CD4-positive, alpha-beta memory T cell (primary cell): ENCODE results near the gene PCNX4. TPM values are rescaled to one million over a fixed set of nuclear protein-coding genes. Genes with fewer than 3 reads are reported as not detected.
A peak's percentile ranks its signal among the peaks of the same experiment; 100 is the strongest.

Experiments
- CTCF ChIA-PET: fragments of 350-600 bp; sonication (Branson Sonifier 250); formaldehyde crosslinking; loops from one replicate; lab custom pipeline; 2021; ENCODE audit warnings: inconsistent platforms; ENCODE audit not compliant: partially characterized antibody; lab: Charles Lee
- POLR2A ChIA-PET: fragments of 350-600 bp; sonication (Branson Sonifier 250); formaldehyde crosslinking; loops from one replicate; lab custom pipeline; 2021; ENCODE audit not compliant: partially characterized antibody; lab: Charles Lee
- DNase-seq, 5 donors: peaks; one replicate each; pipeline versions ENCODE4 v3.0.0 to v3.0.0-alpha.2; 2020 to 2022; ENCODE audit warnings: mixed read lengths in 1 of 5
- H3K27ac ChIP-seq: one replicate; pipeline ENCODE4 v1.7.0; 2013; ENCODE audit warnings: low read depth, low read length
- H3K27me3 ChIP-seq: 2 replicates; pipeline ENCODE4 v1.7.0; 2013; ENCODE audit warnings: mild to moderate bottlenecking, low read length, moderate library complexity; ENCODE audit not compliant: insufficient read depth
- H3K36me3 ChIP-seq: 2 replicates; pipeline ENCODE4 v1.7.0; 2013; ENCODE audit warnings: mild to moderate bottlenecking, low read length, moderate library complexity; ENCODE audit not compliant: insufficient read depth
- H3K4me1 ChIP-seq: 2 replicates; pipeline ENCODE4 v1.7.0; 2013; ENCODE audit warnings: mild to moderate bottlenecking, low read length, moderate library complexity; ENCODE audit not compliant: insufficient read depth
- H3K4me3 ChIP-seq, 2 donors: one replicate each; pipeline ENCODE4 v1.7.0; 2013; ENCODE audit warnings: low read length in 2 of 2, mild to moderate bottlenecking in 1 of 2
- H3K9me3 ChIP-seq, 2 donors: one replicate each; pipeline ENCODE4 v1.7.0; 2013; ENCODE audit warnings: low read length in 2 of 2, control low read depth in 1 of 2; ENCODE audit not compliant: control insufficient read depth in 1 of 2
- H3K27ac Mint-ChIP-seq, 7 donors: one replicate each; pipeline ENCODE4 v1.8.0; 2020 to 2021; ENCODE audit warnings: mixed read lengths in 7 of 7, mild to moderate bottlenecking in 6 of 7, inconsistent platforms in 3 of 7, moderate library complexity in 3 of 7
- H3K27me3 Mint-ChIP-seq, 2 donors: one replicate each; pipeline ENCODE4 v1.8.0; 2020 to 2021; ENCODE audit warnings: mixed read lengths in 2 of 2
- H3K36me3 Mint-ChIP-seq, 2 donors: one replicate each; pipeline ENCODE4 v1.8.0; 2020 to 2021; ENCODE audit warnings: mixed read lengths in 2 of 2, inconsistent platforms in 1 of 2, mild to moderate bottlenecking in 1 of 2
- H3K4me1 Mint-ChIP-seq, 4 donors: one replicate each; pipeline ENCODE4 v1.8.0; 2020 to 2021; ENCODE audit warnings: mixed read lengths in 4 of 4, mild to moderate bottlenecking in 1 of 4
- H3K4me3 Mint-ChIP-seq, 8 donors: one replicate each; pipeline ENCODE4 v1.8.0; 2020 to 2021; ENCODE audit warnings: mixed read lengths in 8 of 8, mild to moderate bottlenecking in 7 of 8, moderate library complexity in 6 of 8, inconsistent platforms in 3 of 8
- H3K9me3 Mint-ChIP-seq, 8 donors: one replicate each; pipeline ENCODE4 v1.8.0; 2020 to 2021; ENCODE audit warnings: mixed read lengths in 8 of 8, mild to moderate bottlenecking in 5 of 8, inconsistent platforms in 3 of 8, moderate library complexity in 1 of 8
- intact Hi-C: fragments of 100-400 bp; cut with micrococcal nuclease; formaldehyde crosslinking; loops from one replicate; pipeline ENCODE4 v1.15.1; 2023
- polyA plus RNA-seq, 2 donors: library from polyadenylated mRNA; unstranded; fragments of 300-500 nt; fragmentation: Illumina TruSeq; gene quantifications; one replicate each; pipeline ENCODE4 v1.2.3, GENCODE V29; 2021
- total RNA-seq, 2 experiments: library from RNA; stranded (reverse); gene quantifications; one replicate each; pipeline ENCODE4 v1.2.3, GENCODE V29; 2021

Gene PCNX4
- total and polyA plus RNA-seq, 4 experiments from 2014 or later, result 13.5 to 53.0 (median 30.3) TPM

- ChIA-PET POLR2A (interaction anchor here (0.6 kb wide), 1 partner anchor 1331 kb away, joined by 3 read pairs; no protein-coding TSS in a partner anchor), CTCF (no interaction called here)
- Mint-ChIP-seq H3K27ac (no peak overlapping the region), H3K4me3 (no peak overlapping the region), H3K4me1 (peaks cover 8 to 14% (median 11%) of the 10 kb centered on the region in 4 donors), H3K36me3 (peaks cover 40 to 45% of the 10 kb centered on the region in 2 donors), H3K27me3 (no peaks in the 10 kb centered on the region), H3K9me3 (no peaks in the 10 kb centered on the region)
- H3K27ac ChIP-seq, result no peak overlapping the region
- H3K4me3 ChIP-seq, result no peak overlapping the region
- H3K27me3 ChIP-seq, result no peaks in the 10 kb centered on the region
- H3K36me3 ChIP-seq, result peaks cover 24% of the 10 kb centered on the region
- no peaks in the 10 kb centered on the region for H3K4me1 ChIP-seq
- intact Hi-C loops, result loop anchor here (5.0 kb wide), 1 partner anchor 37 kb away; no protein-coding TSS in a partner anchor
- DNase-seq, result no peak
- no peaks in the 10 kb centered on the region for H3K9me3 ChIP-seq
Measured at GRCh38 chr14:60114881-60115280, 23.2 kb downstream of the PCNX4 start.

GRCh38 chr14:60116181-60116580, 24.5 kb downstream of the PCNX4 start:
- peaks cover 37 to 48% of the 10 kb centered on the region in 2 donors for H3K36me3 Mint-ChIP-seq
- POLR2A ChIA-PET, result no interaction called here
- H3K9me3 Mint-ChIP-seq, result no peaks in the 10 kb centered on the region
- H3K4me3 ChIP-seq, result no peak overlapping the region
- no peaks in the 10 kb centered on the region for H3K9me3 ChIP-seq
- no peak overlapping the region for H3K27ac ChIP-seq
- H3K4me1 Mint-ChIP-seq, result peaks cover 5 to 7% (median 6%) of the 10 kb centered on the region in 4 donors
- H3K27me3 Mint-ChIP-seq, result no peaks in the 10 kb centered on the region
- H3K27ac Mint-ChIP-seq, result no peak overlapping the region
- intact Hi-C loops, result loop anchor here (5.0 kb wide), 1 partner anchor 36 kb away; no protein-coding TSS in a partner anchor
- peaks cover 24% of the 10 kb centered on the region for H3K36me3 ChIP-seq
- H3K27me3 ChIP-seq, result no peaks in the 10 kb centered on the region
- H3K4me1 ChIP-seq, result no peaks in the 10 kb centered on the region
- no peak overlapping the region for H3K4me3 Mint-ChIP-seq
- CTCF ChIA-PET, result interaction anchor here (1.2 kb wide), 1 partner anchor 13 kb away, joined by 3 read pairs; no protein-coding TSS in a partner anchor
- no peak for DNase-seq

- Histone ChIP-seq H3K4me3 (no peak overlapping the region), H3K27ac (no peak overlapping the region), H3K27me3 (no peaks in the 10 kb centered on the region), H3K9me3 (no peaks in the 10 kb centered on the region), H3K4me1 (no peaks in the 10 kb centered on the region), H3K36me3 (peaks cover 21% of the 10 kb centered on the region)
- Mint-ChIP-seq H3K4me3 (no peak overlapping the region), H3K27me3 (no peaks in the 10 kb centered on the region), H3K4me1 (peaks cover 0 to 6% (median 3%) of the 10 kb centered on the region in 4 donors), H3K9me3 (no peaks in the 10 kb centered on the region), H3K36me3 (peaks cover 66 to 70% of the 10 kb centered on the region in 2 donors), H3K27ac (no peak overlapping the region)
- ChIA-PET POLR2A (no interaction called here), CTCF (interaction anchor here (1.1 to 1.3 kb wide), 2 partner anchors 17 to 161 kb away, joined by 3 read pairs; no protein-coding TSS in a partner anchor)
- intact Hi-C loops, result no loop called here
- DNase-seq, result no peak
Measured at GRCh38 chr14:60125918-60126317, 34.2 kb downstream of the PCNX4 start.

GRCh38 chr14:60133487-60133886, 41.8 kb downstream of the PCNX4 start:
- no peak overlapping the region for H3K27ac Mint-ChIP-seq
- DNase-seq, result no peak
- Histone ChIP-seq H3K9me3 (no peaks in the 10 kb centered on the region), H3K36me3 (no peaks in the 10 kb centered on the region), H3K27ac (no peak overlapping the region), H3K4me1 (no peaks in the 10 kb centered on the region), H3K4me3 (no peak overlapping the region), H3K27me3 (no peaks in the 10 kb centered on the region)
- peaks cover 0 to 7% (median 4%) of the 10 kb centered on the region in 4 donors for H3K4me1 Mint-ChIP-seq
- peaks cover 0 to 2% (median 0%) of the 10 kb centered on the region in 8 donors for H3K9me3 Mint-ChIP-seq
- intact Hi-C loops, result no loop called here
- ChIA-PET POLR2A (interaction anchor here (1.2 kb wide), 1 partner anchor 31 kb away, joined by 3 read pairs; the partner anchor contains the start of gene DHRS7), CTCF (no interaction called here)
- H3K36me3 Mint-ChIP-seq, result peaks cover 17 to 25% of the 10 kb centered on the region in 2 donors
- H3K27me3 Mint-ChIP-seq, result no peaks in the 10 kb centered on the region
- H3K4me3 Mint-ChIP-seq, result no peak overlapping the region

- no peak overlapping the region for H3K27ac ChIP-seq
- H3K4me1 ChIP-seq, result no peaks in the 10 kb centered on the region
- ChIA-PET CTCF (no interaction called here), POLR2A (interaction anchor here (1.1 to 1.2 kb wide), 2 partner anchors 17 to 30 kb away, joined by 3 to 5 read pairs; partner anchors contain the start of gene DHRS7)
- no peaks in the 10 kb centered on the region for H3K9me3 ChIP-seq
- intact Hi-C loops, result no loop called here
- Mint-ChIP-seq H3K27ac (no peak overlapping the region), H3K4me3 (no peak overlapping the region), H3K4me1 (peaks cover 0 to 7% (median 2%) of the 10 kb centered on the region in 4 donors), H3K27me3 (no peaks in the 10 kb centered on the region), H3K36me3 (peaks cover 13 to 22% of the 10 kb centered on the region in 2 donors), H3K9me3 (peaks cover 0 to 2% (median 0%) of the 10 kb centered on the region in 8 donors)
- H3K36me3 ChIP-seq, result no peaks in the 10 kb centered on the region
- no peak for DNase-seq
- no peaks in the 10 kb centered on the region for H3K27me3 ChIP-seq
- no peak overlapping the region for H3K4me3 ChIP-seq
Measured at GRCh38 chr14:60134702-60135101, 43.0 kb downstream of the PCNX4 start.

- Histone ChIP-seq H3K27ac (peak overlapping the region; percentile 50), H3K36me3 (peaks cover 15% of the 10 kb centered on the region), H3K9me3 (no peaks in the 10 kb centered on the region), H3K27me3 (no peaks in the 10 kb centered on the region), H3K4me1 (peaks cover 49% of the 10 kb centered on the region), H3K4me3 (no peak overlapping the region)
- H3K4me1 Mint-ChIP-seq, result peaks cover 35 to 54% (median 44%) of the 10 kb centered on the region in 4 donors
- H3K27me3 Mint-ChIP-seq, result no peaks in the 10 kb centered on the region
- H3K9me3 Mint-ChIP-seq, result no peaks in the 10 kb centered on the region
- H3K27ac Mint-ChIP-seq, result peak overlapping the region; percentile 90 to 95 (median 94)
- peaks cover 41 to 71% of the 10 kb centered on the region in 2 donors for H3K36me3 Mint-ChIP-seq
- ChIA-PET CTCF (interaction anchor here (0.7 to 5.5 kb wide), 7 partner anchors 11 to 187 kb away, joined by 3 to 57 read pairs (median 4); partner anchors contain the start of gene DHRS7), POLR2A (interaction anchor here (0.6 to 6.8 kb wide), 10 partner anchors 12 to 96 kb away, joined by 3 to 121 read pairs (median 4); partner anchors contain the start of genes DHRS7, PCNX4 and PPM1A)
- intact Hi-C loops, result loop anchor here (1.0 to 5.0 kb wide), 3 partner anchors 13 to 59 kb away; no protein-coding TSS in a partner anchor
- DNase-seq, result peak; percentile 63 to 85 (median 68)
- H3K4me3 Mint-ChIP-seq, result peak overlapping the region in 7 of 8 donors; percentile 17 to 69 (median 36)
Measured at GRCh38 chr14:60151715-60152114, 60.0 kb downstream of the PCNX4 start.

GRCh38 chr14:60153991-60154390, 62.3 kb downstream of the PCNX4 start:
- H3K27me3 Mint-ChIP-seq, result no peaks in the 10 kb centered on the region
- H3K4me3 ChIP-seq, result no peak overlapping the region
- peak overlapping the region; percentile 44 to 92 (median 79) for H3K27ac Mint-ChIP-seq
- CTCF ChIA-PET, result interaction anchor here (4.3 to 5.5 kb wide), 2 partner anchors 9 to 31 kb away, joined by 14 to 57 read pairs; partner anchors contain the start of gene DHRS7
- no peak for DNase-seq
- H3K27me3 ChIP-seq, result no peaks in the 10 kb centered on the region
- intact Hi-C loops, result loop anchor here (2.0 to 5.0 kb wide), 2 partner anchors 37 to 61 kb away; no protein-coding TSS in a partner anchor
- POLR2A ChIA-PET, result interaction anchor here (1.2 to 6.8 kb wide), 4 partner anchors 9 to 95 kb away, joined by 5 to 121 read pairs (median 8); partner anchors contain the start of genes DHRS7, PCNX4 and PPM1A
- peaks cover 48 to 73% (median 63%) of the 10 kb centered on the region in 4 donors for H3K4me1 Mint-ChIP-seq
- H3K4me1 ChIP-seq, result peaks cover 71% of the 10 kb centered on the region
- H3K27ac ChIP-seq, result peak overlapping the region; percentile 27
- H3K9me3 ChIP-seq, result no peaks in the 10 kb centered on the region
- H3K9me3 Mint-ChIP-seq, result peaks cover 0 to 3% (median 0%) of the 10 kb centered on the region in 8 donors
- H3K36me3 Mint-ChIP-seq, result peaks cover 30 to 63% of the 10 kb centered on the region in 2 donors
- no peaks in the 10 kb centered on the region for H3K36me3 ChIP-seq
- H3K4me3 Mint-ChIP-seq, result peak overlapping the region in 5 of 8 donors; percentile 4 to 69 (median 51)
